ENCODE data around the gene KRTAP2-2.

The KRTAP2-2 gene

DNA sequence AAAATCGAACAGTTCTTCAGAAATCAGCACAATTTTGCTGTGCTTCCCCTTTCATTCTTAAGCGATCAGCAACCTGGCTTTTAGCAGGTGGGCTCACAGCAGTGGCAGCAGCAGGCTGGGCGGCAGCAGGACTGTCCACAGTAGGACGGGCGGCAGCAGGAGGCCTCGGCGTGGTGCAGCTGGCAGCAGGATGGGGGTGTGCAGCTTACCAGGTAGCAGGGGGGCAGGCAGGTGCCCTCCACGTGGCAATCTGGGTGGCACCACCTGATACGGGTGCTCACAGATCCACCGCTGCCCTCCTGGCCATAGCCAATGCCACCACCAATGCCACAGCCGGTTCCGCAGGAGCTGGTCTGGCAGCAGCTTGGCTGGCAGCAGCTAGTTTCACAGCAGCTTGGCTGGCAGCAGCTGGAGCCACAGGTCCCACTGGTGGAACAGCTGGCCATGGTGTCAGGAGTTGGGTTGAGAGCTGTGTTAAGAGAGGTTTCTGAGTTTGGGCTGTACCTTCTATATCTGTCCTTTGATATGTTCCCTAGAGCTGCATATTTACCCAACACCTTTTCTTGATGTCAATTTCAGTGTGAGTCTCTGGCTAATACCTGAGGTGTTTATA, 25.3 kb downstream of the KRTAP2-2 start, which contains the start of gene KRTAP1-4:
KRTAP1-4 (minus strand) TSS at position 563 of the 613 bp plus-strand sequence; CDS start at position 446, 117 bp downstream.
- Histone ChIP-seq H3F3A (ENCODE audit: insufficient read depth, low read length) (no peaks in the 10 kb centered on the region), H3K4me2 (ENCODE audit: low read length) (no peak within 1 kb of the TSS), H3K36me3 (ENCODE audit: insufficient read depth, low read length) (no peaks in the 10 kb centered on the region), H3K79me2 (ENCODE audit: insufficient read depth, low read length) (no peaks in the 10 kb centered on the region), H2AFZ (ENCODE audit: low read length) (no peak within 1 kb of the TSS), H3K9me2 (ENCODE audit: low read depth, low read length) (no peaks in the 10 kb centered on the region), H3K4me3 (ENCODE audit: low read depth, low read length, poor library complexity, severe bottlenecking) (no peak within 1 kb of the TSS), H3K27me3 (ENCODE audit: insufficient read depth, low read length) (no peaks in the 10 kb centered on the region), H3K9me3 (ENCODE audit: low read length) (no peaks in the 10 kb centered on the region), H4K20me1 (ENCODE audit: insufficient read depth, low read length) (no peaks in the 10 kb centered on the region), H3K27ac (ENCODE audit: low read depth, low read length, poor library complexity, severe bottlenecking) (no peak within 1 kb of the TSS), H3K9ac (ENCODE audit: low read length) (no peak within 1 kb of the TSS), H3K4me1 (ENCODE audit: insufficient read depth, low read length, severe bottlenecking) (no peaks in the 10 kb centered on the region)
- TF ChIP-seq, protein P1, sequence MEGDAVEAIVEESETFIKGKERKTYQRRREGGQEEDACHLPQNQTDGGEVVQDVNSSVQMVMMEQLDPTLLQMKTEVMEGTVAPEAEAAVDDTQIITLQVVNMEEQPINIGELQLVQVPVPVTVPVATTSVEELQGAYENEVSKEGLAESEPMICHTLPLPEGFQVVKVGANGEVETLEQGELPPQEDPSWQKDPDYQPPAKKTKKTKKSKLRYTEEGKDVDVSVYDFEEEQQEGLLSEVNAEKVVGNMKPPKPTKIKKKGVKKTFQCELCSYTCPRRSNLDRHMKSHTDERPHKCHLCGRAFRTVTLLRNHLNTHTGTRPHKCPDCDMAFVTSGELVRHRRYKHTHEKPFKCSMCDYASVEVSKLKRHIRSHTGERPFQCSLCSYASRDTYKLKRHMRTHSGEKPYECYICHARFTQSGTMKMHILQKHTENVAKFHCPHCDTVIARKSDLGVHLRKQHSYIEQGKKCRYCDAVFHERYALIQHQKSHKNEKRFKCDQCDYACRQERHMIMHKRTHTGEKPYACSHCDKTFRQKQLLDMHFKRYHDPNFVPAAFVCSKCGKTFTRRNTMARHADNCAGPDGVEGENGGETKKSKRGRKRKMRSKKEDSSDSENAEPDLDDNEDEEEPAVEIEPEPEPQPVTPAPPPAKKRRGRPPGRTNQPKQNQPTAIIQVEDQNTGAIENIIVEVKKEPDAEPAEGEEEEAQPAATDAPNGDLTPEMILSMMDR (IDR thresholded peaks at IDR 0.05; ENCODE audit: low read length): no peak
- TF ChIP-seq EZH2 (IDR thresholded peaks at IDR 0.05; ENCODE audit: borderline replicate concordance, low read length): no peak

- no peaks in the 10 kb centered on the region for H3K4me1 ChIP-seq (ENCODE audit: insufficient read depth, low read length, severe bottlenecking)
- H3K4me3 ChIP-seq (ENCODE audit: low read depth, low read length, poor library complexity, severe bottlenecking): no peak within 1 kb of the TSS
- no peaks in the 10 kb centered on the region for H3K36me3 ChIP-seq (ENCODE audit: insufficient read depth, low read length)
- H3K9ac ChIP-seq (ENCODE audit: low read length): no peak within 1 kb of the TSS
- H3K9me2 ChIP-seq (ENCODE audit: low read depth, low read length): no peaks in the 10 kb centered on the region
- H3F3A ChIP-seq (ENCODE audit: insufficient read depth, low read length): no peaks in the 10 kb centered on the region
- no peak within 1 kb of the TSS for H3K27ac ChIP-seq (ENCODE audit: low read depth, low read length, poor library complexity, severe bottlenecking)
- no peaks in the 10 kb centered on the region for H3K9me3 ChIP-seq (ENCODE audit: low read length)
- no peak within 1 kb of the TSS for H2AFZ ChIP-seq (ENCODE audit: low read length)
- no peak within 1 kb of the TSS for H3K4me2 ChIP-seq (ENCODE audit: low read length)
- H4K20me1 ChIP-seq (ENCODE audit: insufficient read depth, low read length): no peaks in the 10 kb centered on the region
- TF ChIP-seq, protein P1 (IDR thresholded peaks at IDR 0.05; ENCODE audit: low read length): no peak
- no peak for TF ChIP-seq EZH2 (IDR thresholded peaks at IDR 0.05; ENCODE audit: borderline replicate concordance, low read length)
- no peaks in the 10 kb centered on the region for H3K79me2 ChIP-seq (ENCODE audit: insufficient read depth, low read length)
- no peaks in the 10 kb centered on the region for H3K27me3 ChIP-seq (ENCODE audit: insufficient read depth, low read length)
These were observed 28.1 kb downstream of the KRTAP2-2 start, which contains the start of gene KRTAP1-5 for GRCh38 chr17:41026715-41027471. TSS of gene KRTAP1-5 (minus strand) at chr17:41027208. CDS start at chr17:41027155, 53 bp downstream.

DNA sequence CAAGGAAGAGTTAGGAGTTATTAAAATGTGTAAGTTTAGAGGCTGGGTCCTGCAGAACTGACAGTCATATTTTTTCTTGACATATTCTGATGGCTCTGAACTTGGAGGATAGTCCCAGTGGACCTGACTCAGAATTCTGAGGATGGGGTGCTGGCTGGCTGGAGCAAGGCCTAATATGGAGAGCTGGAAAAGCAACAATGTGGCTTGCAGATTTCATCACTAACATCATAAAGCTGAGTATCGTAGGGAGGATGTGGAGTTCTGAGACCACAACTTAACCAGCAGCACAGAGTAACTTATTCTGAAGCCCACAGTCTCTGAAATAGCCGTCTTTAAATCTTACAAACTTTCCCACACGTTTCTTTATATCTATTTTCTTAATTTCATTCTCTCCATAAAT, 30.3 kb downstream of the KRTAP2-2 start:
- Histone ChIP-seq H3K27ac (ENCODE audit: low read depth, low read length, poor library complexity, severe bottlenecking) (no peak overlapping the region), H2AFZ (ENCODE audit: low read length) (no peak overlapping the region), H4K20me1 (ENCODE audit: insufficient read depth, low read length) (no peaks in the 10 kb centered on the region), H3K4me3 (ENCODE audit: low read depth, low read length, poor library complexity, severe bottlenecking) (no peak overlapping the region), H3K36me3 (ENCODE audit: insufficient read depth, low read length) (no peaks in the 10 kb centered on the region), H3K9ac (ENCODE audit: low read length) (no peak overlapping the region), H3K79me2 (ENCODE audit: insufficient read depth, low read length) (no peaks in the 10 kb centered on the region), H3K27me3 (ENCODE audit: insufficient read depth, low read length) (no peaks in the 10 kb centered on the region), H3K4me2 (ENCODE audit: low read length) (no peak overlapping the region), H3K9me2 (ENCODE audit: low read depth, low read length) (no peaks in the 10 kb centered on the region), H3F3A (ENCODE audit: insufficient read depth, low read length) (no peaks in the 10 kb centered on the region), H3K9me3 (ENCODE audit: low read length) (no peaks in the 10 kb centered on the region), H3K4me1 (ENCODE audit: insufficient read depth, low read length, severe bottlenecking) (no peaks in the 10 kb centered on the region)
- no peak for TF ChIP-seq EZH2 (IDR thresholded peaks at IDR 0.05; ENCODE audit: borderline replicate concordance, low read length)
- TF ChIP-seq, protein P1 (IDR thresholded peaks at IDR 0.05; ENCODE audit: low read length): no peak
